ENCODE results near the gene RAPGEF3.

GRCh38 chr12:47704719-47705118 lies 54.0 kb downstream of the RAPGEF3 start:
- no peak for TF ChIP-seq CTCF (IDR thresholded peaks at IDR 0.05)
- no peak for TF ChIP-seq EZH2 (IDR thresholded peaks at IDR 0.05)
